Measurements from ENCODE around the gene H19. TPM values are rescaled to one million over a fixed set of nuclear protein-coding genes. Genes with fewer than 3 reads are reported as not detected.

Gene H19
- total and polyA plus RNA-seq, 4 donors: 194 to 16,780 (median 332) TPM

- Histone ChIP-seq H3K36me3 (ENCODE audit: control insufficient read depth in 4 of 4, insufficient read depth in 3 of 4, low read depth in 1 of 4, low read length in 3 of 4) (no peaks in the 10 kb centered on the region), H3K27me3 (ENCODE audit: control insufficient read depth in 4 of 4, insufficient read depth in 4 of 4, low read length in 3 of 4) (no peaks in the 10 kb centered on the region), H3K27ac (ENCODE audit: low read depth in 1 of 2, low read length in 2 of 2) (no peak overlapping the region), H3K9ac (ENCODE audit: low read depth in 1 of 2, low read length in 2 of 2) (no peak overlapping the region), H3K4me1 (ENCODE audit: control insufficient read depth in 4 of 4, insufficient read depth in 4 of 4, low read length in 3 of 4) (peaks cover 0 to 1% (median 0%) of the 10 kb centered on the region in 4 donors), H3K9me3 (ENCODE audit: control insufficient read depth in 4 of 4, low read length in 3 of 4) (no peaks in the 10 kb centered on the region), H3K4me3 (ENCODE audit: low read depth in 1 of 3, low read length in 3 of 3) (no peak overlapping the region)
- peak in 1 of 2 donors; percentile 7 for TF ChIP-seq RAD21 (IDR thresholded peaks at IDR 0.05)
- TF ChIP-seq ATF3 (IDR thresholded peaks at IDR 0.05): no peak
- DNase-seq (ENCODE audit: low spot score): no peak
- 34% methylated on average over 11 of the region's 23 CpGs for WGBS
Observed at GRCh38 chr11:1953489-1954266, 44.0 kb downstream of the H19 start.

GRCh38 chr11:1952806-1953482, 44.7 kb downstream of the H19 start:
- DNase-seq (ENCODE audit: low spot score): no peak
- H3K27ac ChIP-seq (ENCODE audit: low read depth in 1 of 2, low read length in 2 of 2): no peak overlapping the region

DNA sequence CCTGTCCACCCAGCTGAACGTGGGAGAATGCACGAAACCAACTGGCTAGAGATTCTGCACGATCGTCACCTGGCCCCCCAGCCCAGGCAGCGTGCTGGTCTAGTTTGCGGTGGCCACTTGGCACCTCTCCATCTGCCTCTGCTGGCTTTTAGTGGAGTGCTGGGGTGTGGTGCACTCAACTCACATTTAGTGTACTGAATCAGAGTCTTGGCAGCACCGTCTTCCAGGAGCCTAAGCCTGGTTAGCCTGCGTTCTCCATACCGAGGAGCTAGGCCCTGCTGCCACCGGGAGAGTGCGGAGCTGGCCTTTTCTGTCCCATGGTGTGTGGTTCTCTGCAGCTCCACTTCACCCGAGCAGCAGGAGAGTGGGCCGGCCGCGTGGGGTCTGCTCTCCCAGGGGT, 47.7 kb downstream of the H19 start:
- Histone ChIP-seq H3K4me3 (ENCODE audit: low read depth in 1 of 3, low read length in 3 of 3) (no peak overlapping the region), H3K9ac (ENCODE audit: low read depth in 1 of 2, low read length in 2 of 2) (no peak overlapping the region), H3K27me3 (ENCODE audit: control insufficient read depth in 4 of 4, insufficient read depth in 4 of 4, low read length in 3 of 4) (no peaks in the 10 kb centered on the region), H3K9me3 (ENCODE audit: control insufficient read depth in 4 of 4, low read length in 3 of 4) (no peaks in the 10 kb centered on the region), H3K27ac (ENCODE audit: low read depth in 1 of 2, low read length in 2 of 2) (no peak overlapping the region), H3K4me1 (ENCODE audit: control insufficient read depth in 4 of 4, insufficient read depth in 4 of 4, low read length in 3 of 4) (peaks cover 0 to 1% (median 0%) of the 10 kb centered on the region in 4 donors), H3K36me3 (ENCODE audit: control insufficient read depth in 4 of 4, insufficient read depth in 3 of 4, low read depth in 1 of 4, low read length in 3 of 4) (no peaks in the 10 kb centered on the region)
- TF ChIP-seq RAD21 (IDR thresholded peaks at IDR 0.05): no peak
- no peak for TF ChIP-seq TAF1 (conservative IDR thresholded peaks at IDR 0.05)
- no peak for TF ChIP-seq NR2F2 (IDR thresholded peaks at IDR 0.05)
- TF ChIP-seq JUND (IDR thresholded peaks at IDR 0.05): no peak
- TF ChIP-seq SP1 (IDR thresholded peaks at IDR 0.05): no peak
- TF ChIP-seq MAX (IDR thresholded peaks at IDR 0.05): no peak
- TF ChIP-seq HNF4A (conservative IDR thresholded peaks at IDR 0.05): no peak
- TF ChIP-seq HNF4G (IDR thresholded peaks at IDR 0.05): no peak
- TF ChIP-seq, protein P1, sequence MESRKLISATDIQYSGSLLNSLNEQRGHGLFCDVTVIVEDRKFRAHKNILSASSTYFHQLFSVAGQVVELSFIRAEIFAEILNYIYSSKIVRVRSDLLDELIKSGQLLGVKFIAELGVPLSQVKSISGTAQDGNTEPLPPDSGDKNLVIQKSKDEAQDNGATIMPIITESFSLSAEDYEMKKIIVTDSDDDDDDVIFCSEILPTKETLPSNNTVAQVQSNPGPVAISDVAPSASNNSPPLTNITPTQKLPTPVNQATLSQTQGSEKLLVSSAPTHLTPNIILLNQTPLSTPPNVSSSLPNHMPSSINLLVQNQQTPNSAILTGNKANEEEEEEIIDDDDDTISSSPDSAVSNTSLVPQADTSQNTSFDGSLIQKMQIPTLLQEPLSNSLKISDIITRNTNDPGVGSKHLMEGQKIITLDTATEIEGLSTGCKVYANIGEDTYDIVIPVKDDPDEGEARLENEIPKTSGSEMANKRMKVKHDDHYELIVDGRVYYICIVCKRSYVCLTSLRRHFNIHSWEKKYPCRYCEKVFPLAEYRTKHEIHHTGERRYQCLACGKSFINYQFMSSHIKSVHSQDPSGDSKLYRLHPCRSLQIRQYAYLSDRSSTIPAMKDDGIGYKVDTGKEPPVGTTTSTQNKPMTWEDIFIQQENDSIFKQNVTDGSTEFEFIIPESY (IDR thresholded peaks at IDR 0.05): no peak
- TF ChIP-seq, protein P2, sequence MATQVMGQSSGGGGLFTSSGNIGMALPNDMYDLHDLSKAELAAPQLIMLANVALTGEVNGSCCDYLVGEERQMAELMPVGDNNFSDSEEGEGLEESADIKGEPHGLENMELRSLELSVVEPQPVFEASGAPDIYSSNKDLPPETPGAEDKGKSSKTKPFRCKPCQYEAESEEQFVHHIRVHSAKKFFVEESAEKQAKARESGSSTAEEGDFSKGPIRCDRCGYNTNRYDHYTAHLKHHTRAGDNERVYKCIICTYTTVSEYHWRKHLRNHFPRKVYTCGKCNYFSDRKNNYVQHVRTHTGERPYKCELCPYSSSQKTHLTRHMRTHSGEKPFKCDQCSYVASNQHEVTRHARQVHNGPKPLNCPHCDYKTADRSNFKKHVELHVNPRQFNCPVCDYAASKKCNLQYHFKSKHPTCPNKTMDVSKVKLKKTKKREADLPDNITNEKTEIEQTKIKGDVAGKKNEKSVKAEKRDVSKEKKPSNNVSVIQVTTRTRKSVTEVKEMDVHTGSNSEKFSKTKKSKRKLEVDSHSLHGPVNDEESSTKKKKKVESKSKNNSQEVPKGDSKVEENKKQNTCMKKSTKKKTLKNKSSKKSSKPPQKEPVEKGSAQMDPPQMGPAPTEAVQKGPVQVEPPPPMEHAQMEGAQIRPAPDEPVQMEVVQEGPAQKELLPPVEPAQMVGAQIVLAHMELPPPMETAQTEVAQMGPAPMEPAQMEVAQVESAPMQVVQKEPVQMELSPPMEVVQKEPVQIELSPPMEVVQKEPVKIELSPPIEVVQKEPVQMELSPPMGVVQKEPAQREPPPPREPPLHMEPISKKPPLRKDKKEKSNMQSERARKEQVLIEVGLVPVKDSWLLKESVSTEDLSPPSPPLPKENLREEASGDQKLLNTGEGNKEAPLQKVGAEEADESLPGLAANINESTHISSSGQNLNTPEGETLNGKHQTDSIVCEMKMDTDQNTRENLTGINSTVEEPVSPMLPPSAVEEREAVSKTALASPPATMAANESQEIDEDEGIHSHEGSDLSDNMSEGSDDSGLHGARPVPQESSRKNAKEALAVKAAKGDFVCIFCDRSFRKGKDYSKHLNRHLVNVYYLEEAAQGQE (IDR thresholded peaks at IDR 0.05): no peak
- TF ChIP-seq EGR1 (IDR thresholded peaks at IDR 0.05; ENCODE audit: low read depth in 2 of 2): no peak
- no peak for TF ChIP-seq ATF3 (IDR thresholded peaks at IDR 0.05)
- no CpG with 5 or more reads among the region's 15 CpGs for WGBS
- no peak for DNase-seq (ENCODE audit: low spot score)

More at GRCh38 chr11:1952806-1953482, 44.7 kb downstream of the H19 start:
- H3K9me3 ChIP-seq (ENCODE audit: control insufficient read depth in 4 of 4, low read length in 3 of 4): no peaks in the 10 kb centered on the region
- H3K4me1 ChIP-seq (ENCODE audit: control insufficient read depth in 4 of 4, insufficient read depth in 4 of 4, low read length in 3 of 4): peaks cover 0 to 1% (median 0%) of the 10 kb centered on the region in 4 donors
- no peaks in the 10 kb centered on the region for H3K36me3 ChIP-seq (ENCODE audit: control insufficient read depth in 4 of 4, insufficient read depth in 3 of 4, low read depth in 1 of 4, low read length in 3 of 4)
- TF ChIP-seq JUND (IDR thresholded peaks at IDR 0.05): no peak
- no peak for TF ChIP-seq MAX (IDR thresholded peaks at IDR 0.05)
- TF ChIP-seq HNF4A (conservative IDR thresholded peaks at IDR 0.05): peak; percentile 28 to 29
- WGBS: 3% methylated on average over 3 of the region's 29 CpGs
- H3K4me3 ChIP-seq (ENCODE audit: low read depth in 1 of 3, low read length in 3 of 3): no peak overlapping the region
- H3K9ac ChIP-seq (ENCODE audit: low read depth in 1 of 2, low read length in 2 of 2): no peak overlapping the region
- no peaks in the 10 kb centered on the region for H3K27me3 ChIP-seq (ENCODE audit: control insufficient read depth in 4 of 4, insufficient read depth in 4 of 4, low read length in 3 of 4)
